Stomach (tissue), 4 donors: Measurements from ENCODE around the gene ZC3H12D.

ENCODE experiments used
- EP300 ChIP-seq: sonication (generic); formaldehyde crosslinking; IDR thresholded peaks from one replicate; pipeline ENCODE4 v1.6.1; 2017; ENCODE audit warnings: antibody characterized with exemption
- POLR2A ChIP-seq, 4 donors: fragments of 450-650 bp; IDR thresholded peaks; one replicate each; pipeline ENCODE4 v1.6.1; 2016; ENCODE audit warnings: antibody characterized with exemption in 4 of 4, control low read depth in 2 of 4, mild to moderate bottlenecking in 1 of 4, moderate library complexity in 1 of 4
- POLR2AphosphoS5 ChIP-seq, 3 donors: sonication (generic); formaldehyde crosslinking; IDR thresholded peaks; one replicate each; pipeline ENCODE4 v1.6.1; 2016; ENCODE audit warnings: antibody characterized with exemption in 3 of 3
- TF ChIP-seq, protein P1 (sequence below), 7 experiments: fragments of 450-650 bp in 4 of 7; fragments of 200-600 bp in 3 of 7; sonication (generic) in 3 of 7; IDR thresholded peaks; one replicate each; pipeline ENCODE4 v1.5.1; 2016 to 2019; ENCODE audit warnings: antibody characterized with exemption in 7 of 7, control low read depth in 2 of 7, mild to moderate bottlenecking in 1 of 7

DNA sequence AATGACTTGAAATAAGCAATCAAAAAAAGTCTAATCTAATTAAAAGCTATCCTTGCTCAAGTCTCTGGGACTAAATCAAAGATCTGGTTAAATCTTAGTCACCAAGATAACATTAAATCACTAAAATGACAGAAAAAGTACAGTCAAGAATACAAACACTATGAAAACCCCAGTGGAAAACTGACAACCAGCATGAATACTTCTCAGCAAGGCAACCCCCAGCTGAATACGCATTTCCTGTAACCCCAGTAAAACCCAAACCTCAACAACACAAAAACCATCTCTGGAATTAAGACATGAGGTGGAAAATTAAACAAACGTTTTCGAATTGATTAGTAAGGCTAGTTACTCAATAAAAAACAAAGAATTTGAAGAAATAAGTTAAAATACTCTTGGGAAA, 23.7 kb upstream of the ZC3H12D start:
- TF ChIP-seq, protein P1, sequence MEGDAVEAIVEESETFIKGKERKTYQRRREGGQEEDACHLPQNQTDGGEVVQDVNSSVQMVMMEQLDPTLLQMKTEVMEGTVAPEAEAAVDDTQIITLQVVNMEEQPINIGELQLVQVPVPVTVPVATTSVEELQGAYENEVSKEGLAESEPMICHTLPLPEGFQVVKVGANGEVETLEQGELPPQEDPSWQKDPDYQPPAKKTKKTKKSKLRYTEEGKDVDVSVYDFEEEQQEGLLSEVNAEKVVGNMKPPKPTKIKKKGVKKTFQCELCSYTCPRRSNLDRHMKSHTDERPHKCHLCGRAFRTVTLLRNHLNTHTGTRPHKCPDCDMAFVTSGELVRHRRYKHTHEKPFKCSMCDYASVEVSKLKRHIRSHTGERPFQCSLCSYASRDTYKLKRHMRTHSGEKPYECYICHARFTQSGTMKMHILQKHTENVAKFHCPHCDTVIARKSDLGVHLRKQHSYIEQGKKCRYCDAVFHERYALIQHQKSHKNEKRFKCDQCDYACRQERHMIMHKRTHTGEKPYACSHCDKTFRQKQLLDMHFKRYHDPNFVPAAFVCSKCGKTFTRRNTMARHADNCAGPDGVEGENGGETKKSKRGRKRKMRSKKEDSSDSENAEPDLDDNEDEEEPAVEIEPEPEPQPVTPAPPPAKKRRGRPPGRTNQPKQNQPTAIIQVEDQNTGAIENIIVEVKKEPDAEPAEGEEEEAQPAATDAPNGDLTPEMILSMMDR (IDR thresholded peaks at IDR 0.05), result no peak
- TF ChIP-seq POLR2AphosphoS5 (IDR thresholded peaks at IDR 0.05), result no peak
- TF ChIP-seq EP300, result no peak
- no peak for TF ChIP-seq POLR2A (IDR thresholded peaks at IDR 0.05)
